H1 (cell line): ENCODE data around the gene CYGB. TPM values are rescaled to one million over a fixed set of nuclear protein-coding genes. Genes with fewer than 3 reads are reported as not detected.

ENCODE experiments used
- CTCF ChIA-PET: fragments of 300-600 bp; sonication (Branson Sonifier 250); formaldehyde crosslinking; loops from one replicate; lab custom pipeline; 2021; ENCODE audit not compliant: partially characterized antibody; lab: Charles Lee
- POLR2A ChIA-PET: fragments of 300-600 bp; sonication (Branson Sonifier 250); formaldehyde crosslinking; loops from one replicate; lab custom pipeline; 2021; ENCODE audit warnings: inconsistent platforms; ENCODE audit not compliant: partially characterized antibody; lab: Charles Lee
- DNase-seq, 2 experiments: peaks; one replicate each; pipeline versions ENCODE4 v3.0.0 to v3.0.0-alpha.2; 2010 to 2022; ENCODE audit warnings: low spot score in 2 of 2, low read depth in 1 of 2, mixed read lengths in 1 of 2
- FAIRE-seq: peaks from 2 replicates; lab custom pipeline; 2011; peaks lifted over from hg19 to GRCh38; lab: Jason Lieb, UNC
- H2AFZ ChIP-seq: 2 replicates; pipeline ENCODE4 v1.8.1; 2012; ENCODE audit warnings: low read length, inconsistent platforms
- H2AK5ac ChIP-seq: 2 replicates; pipeline ENCODE4 v1.6.1; 2013; ENCODE audit warnings: low read depth, low read length
- H2BK120ac ChIP-seq: replicated peaks from 2 replicates; pipeline ENCODE3; 2013; ENCODE audit warnings: low read depth, low read length, inconsistent platforms
- H2BK12ac ChIP-seq: 2 replicates; pipeline ENCODE4 v1.6.1; 2013; ENCODE audit warnings: low read depth, low read length
- H2BK15ac ChIP-seq: 2 replicates; pipeline ENCODE4 v1.6.1; 2013; ENCODE audit warnings: low read length
- H2BK20ac ChIP-seq: 2 replicates; pipeline ENCODE4 v1.6.1; 2013; ENCODE audit warnings: low read length
- H2BK5ac ChIP-seq: 2 replicates; pipeline ENCODE4 v1.6.1; 2013; ENCODE audit warnings: low read depth, low read length
- H3K14ac ChIP-seq: 2 replicates; pipeline ENCODE4 v1.6.1; 2013; ENCODE audit warnings: inconsistent platforms; ENCODE audit not compliant: insufficient read length
- H3K18ac ChIP-seq: 2 replicates; pipeline ENCODE4 v1.6.1; 2013; ENCODE audit warnings: low read length; ENCODE audit errors: extremely low read depth
- H3K23ac ChIP-seq: 2 replicates; pipeline ENCODE4 v1.6.1; 2013; ENCODE audit warnings: inconsistent platforms; ENCODE audit not compliant: insufficient read length
- H3K23me2 ChIP-seq: 2 replicates; pipeline ENCODE4 v1.6.1; 2013; ENCODE audit warnings: low read depth, low read length
- H3K27ac ChIP-seq: 2 replicates; pipeline ENCODE4 v1.6.1; 2011; ENCODE audit warnings: low read depth, low read length, inconsistent platforms
- H3K27me3 ChIP-seq, 4 experiments: replicated peaks in 1 of 4; 1 replicate in 1 of 4; 2 replicates in 3 of 4; pipeline versions ENCODE4 v1.6.1 to v1.8.1; 2011 to 2013; ENCODE audit warnings: low read length in 3 of 4, mild to moderate bottlenecking in 3 of 4, inconsistent platforms in 2 of 4, mixed read lengths in 2 of 4, moderate library complexity in 1 of 4; ENCODE audit not compliant: control insufficient read depth in 3 of 4, insufficient read depth in 3 of 4; ENCODE audit errors: extremely low read depth in 1 of 4
- H3K36me3 ChIP-seq, 4 experiments: 2 replicates each; pipeline versions ENCODE4 v1.6.1 to v1.8.1; 2011 to 2013; ENCODE audit warnings: mild to moderate bottlenecking in 4 of 4, low read length in 3 of 4, moderate library complexity in 2 of 4, control low read depth in 1 of 4, inconsistent platforms in 1 of 4; ENCODE audit not compliant: insufficient read depth in 4 of 4, control insufficient read depth in 2 of 4
- H3K4ac ChIP-seq: replicated peaks from 2 replicates; pipeline ENCODE3; 2013; ENCODE audit warnings: low read length, low read depth, mixed read lengths, inconsistent platforms; ENCODE audit not compliant: insufficient read length
- H3K4me1 ChIP-seq, 4 experiments: replicated peaks in 1 of 4; 1 replicate in 1 of 4; 2 replicates in 3 of 4; pipeline versions ENCODE4 v1.6.1 to v1.8.1; 2011 to 2013; ENCODE audit warnings: low read length in 3 of 4, inconsistent platforms in 2 of 4, mixed read lengths in 1 of 4; ENCODE audit not compliant: insufficient read depth in 4 of 4, control insufficient read depth in 3 of 4
- H3K4me2 ChIP-seq, 2 experiments: 2 replicates each; pipeline versions ENCODE4 v1.6.1 to v1.8.1; 2011 to 2013; ENCODE audit warnings: low read depth in 2 of 2, low read length in 2 of 2, control low read depth in 1 of 2, inconsistent platforms in 1 of 2, mild to moderate bottlenecking in 1 of 2; ENCODE audit not compliant: insufficient read depth in 1 of 2
- H3K4me3 ChIP-seq, 4 experiments: fragments of 200-600, 300-600 bp in 1 of 4; sonication (generic), shearing (Covaris generic), sonication (Bioruptor Twin) in 1 of 4; 2 replicates each; pipeline versions ENCODE4 v1.5.1 to v1.8.1; 2011 to 2016; ENCODE audit warnings: low read length in 4 of 4, low read depth in 3 of 4, control low read depth in 2 of 4, inconsistent platforms in 2 of 4, mild to moderate bottlenecking in 2 of 4, mixed read lengths in 1 of 4, moderate library complexity in 1 of 4; ENCODE audit not compliant: insufficient read depth in 2 of 4; ENCODE audit errors: extremely low read depth in 1 of 4
- H3K56ac ChIP-seq: replicated peaks from 2 replicates; pipeline ENCODE3; 2013; ENCODE audit warnings: low read depth, mild to moderate bottlenecking, mixed read lengths, low read length, inconsistent platforms; ENCODE audit not compliant: insufficient read length
- H3K79me1 ChIP-seq: 2 replicates; pipeline ENCODE4 v1.6.1; 2013; ENCODE audit warnings: low read depth, low read length, control low read depth
- H3K79me2 ChIP-seq, 2 experiments: 2 replicates each; pipeline versions ENCODE4 v1.6.1 to v1.8.1; 2012 to 2013; ENCODE audit warnings: low read length in 2 of 2, mild to moderate bottlenecking in 2 of 2, inconsistent platforms in 1 of 2; ENCODE audit not compliant: insufficient read depth in 2 of 2, control insufficient read depth in 1 of 2
- H3K9ac ChIP-seq, 4 experiments: replicated peaks in 1 of 4; 1 replicate in 1 of 4; 2 replicates in 3 of 4; pipeline versions ENCODE4 v1.6.1 to v1.8.1; 2011 to 2013; ENCODE audit warnings: low read depth in 3 of 4, low read length in 3 of 4, control low read depth in 2 of 4, mild to moderate bottlenecking in 2 of 4, moderate library complexity in 2 of 4, inconsistent platforms in 1 of 4; ENCODE audit errors: extremely low read depth in 1 of 4
- H3K9me3 ChIP-seq, 2 experiments: 2 replicates each; pipeline versions ENCODE4 v1.6.1 to v1.8.1; 2012 to 2013; ENCODE audit warnings: mild to moderate bottlenecking in 2 of 2, moderate library complexity in 2 of 2, control low read depth in 1 of 2, inconsistent platforms in 1 of 2, low read depth in 1 of 2, low read length in 1 of 2, mixed read lengths in 1 of 2; ENCODE audit not compliant: insufficient read depth in 2 of 2
- H4K20me1 ChIP-seq, 2 experiments: replicated peaks in 1 of 2; 2 replicates each; pipeline versions ENCODE3 to v1.8.1; 2011 to 2013; ENCODE audit warnings: inconsistent platforms in 2 of 2, low read length in 2 of 2, mild to moderate bottlenecking in 1 of 2; ENCODE audit not compliant: insufficient read depth in 2 of 2, control insufficient read depth in 1 of 2
- H4K5ac ChIP-seq: 2 replicates; pipeline ENCODE4 v1.6.1; 2013; ENCODE audit warnings: low read length, low read depth, mixed read lengths, inconsistent platforms; ENCODE audit not compliant: insufficient read length
- H4K8ac ChIP-seq: 2 replicates; pipeline ENCODE4 v1.8.0; 2013; ENCODE audit warnings: mild to moderate bottlenecking, moderate library complexity, low read length, inconsistent platforms; ENCODE audit not compliant: insufficient read depth; ENCODE audit errors: extremely low read depth
- H4K91ac ChIP-seq: replicated peaks from 2 replicates; pipeline ENCODE3; 2013; ENCODE audit warnings: low read length, mixed read lengths, inconsistent platforms; ENCODE audit not compliant: insufficient read length
- CEBPB ChIP-seq: IDR thresholded peaks from 2 replicates; pipeline ENCODE4 v1.6.1; 2012; ENCODE audit warnings: low read depth, low read length
- WGBS, 2 experiments: shearing (Covaris generic) in 1 of 2; methylation state at CpG; one replicate each; pipeline versions ENCODE4 v1.1.6 to v1.1.7; 2013 to 2015; ENCODE audit warnings: low lambda C conversion rate in 2 of 2, mixed read lengths in 2 of 2, inconsistent platforms in 1 of 2, low coverage in 1 of 2, missing lambda C conversion rate in 1 of 2; ENCODE audit not compliant: insufficient replicate concordance in 2 of 2, insufficient coverage in 1 of 2, insufficient read length in 1 of 2; ENCODE audit errors: extremely low coverage in 1 of 2, missing lambda C conversion rate in 1 of 2; 5-methylcytosine and 5-hydroxymethylcytosine counted together
- polyA plus RNA-seq, 7 experiments: library from polyadenylated mRNA; depleted of rRNA in 3 of 7; stranded (reverse) in 5 of 7; unstranded in 2 of 7; fragments of >200 nt in 5 of 7; fragments of 200-250 nt in 2 of 7; gene quantifications; 1 replicate in 5 of 7; 2 replicates in 1 of 7; 4 replicates in 1 of 7; pipeline versions ENCODE4 v1.2.1 to v1.2.3, GENCODE V29; 2011 to 2013; ENCODE audit warnings: missing spikeins in 2 of 7, mixed read lengths in 2 of 7
- total RNA-seq: library from RNA; stranded (reverse); fragmentation: NEBNext Ultra II Directional; extraction: Animal tissue kit (Norgen Biotek cat#: 25700); gene quantifications from 2 replicates; pipeline ENCODE4 v1.2.1, GENCODE V29; 2021
- TF ChIP-seq, protein P1 (sequence below): IDR thresholded peaks from 2 replicates; pipeline ENCODE4 v1.6.1; 2011; ENCODE audit warnings: low read depth, mild to moderate bottlenecking, low read length; ENCODE audit not compliant: insufficient read depth

CYGB gene
- total and polyA plus RNA-seq, 2 of the 8 experiments (the other 6 are each of a cell fraction or from before 2014, with no cell fraction given): 2.7 to 3.7 TPM

DNA sequence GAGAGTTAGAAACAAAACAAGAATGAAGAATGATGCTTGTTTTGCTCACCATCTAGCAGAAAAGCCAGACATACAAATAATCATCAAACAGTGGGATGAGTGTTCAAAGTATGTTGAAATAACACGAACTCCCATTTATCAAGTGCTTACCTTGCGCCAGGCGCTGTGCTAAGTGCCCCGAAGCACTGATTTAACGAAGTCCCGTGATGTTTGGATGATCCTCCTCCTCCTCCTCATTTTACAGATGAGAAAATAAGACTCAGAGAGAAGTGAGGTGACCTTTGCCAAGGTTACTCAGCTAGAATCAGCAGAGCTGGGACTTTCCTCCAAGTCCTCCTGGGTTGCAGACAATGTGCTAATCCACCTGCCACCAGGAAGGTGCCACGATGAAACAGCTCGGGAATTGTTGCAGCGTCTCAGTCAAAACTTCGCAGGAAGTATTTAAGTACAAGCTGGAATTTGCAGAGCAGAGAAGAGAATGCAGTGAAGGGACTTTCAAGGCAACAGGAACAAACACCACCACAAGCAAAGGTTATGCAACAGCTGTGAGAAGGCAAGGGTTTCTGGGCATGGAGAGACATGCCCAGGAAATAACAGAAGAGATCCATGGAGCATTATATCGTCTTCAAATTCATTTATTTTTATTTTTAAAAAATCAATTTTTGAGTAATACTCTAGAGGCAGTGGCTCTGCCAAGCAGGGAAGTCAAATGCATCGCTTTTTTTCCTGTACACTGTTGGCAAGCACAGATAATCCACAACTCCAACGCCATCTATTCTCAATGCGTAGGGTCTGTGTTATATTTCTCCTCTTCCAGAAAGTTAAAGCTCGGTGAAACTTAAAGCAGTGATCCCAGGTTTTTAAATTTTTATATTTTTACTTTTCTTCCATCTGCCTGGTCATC lies 13.5 kb upstream of the CYGB start:
- Histone ChIP-seq H2AFZ (no peak overlapping the region), H3K56ac (no peak overlapping the region), H2BK15ac (no peak overlapping the region)
- DNase-seq: no peak
- TF ChIP-seq, protein P1, sequence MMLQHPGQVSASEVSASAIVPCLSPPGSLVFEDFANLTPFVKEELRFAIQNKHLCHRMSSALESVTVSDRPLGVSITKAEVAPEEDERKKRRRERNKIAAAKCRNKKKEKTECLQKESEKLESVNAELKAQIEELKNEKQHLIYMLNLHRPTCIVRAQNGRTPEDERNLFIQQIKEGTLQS: no peak
- TF ChIP-seq CEBPB: peak; percentile 75; the same call in 1 of the 2 replicates
- TF ChIP-seq, all 59 proteins: peak for 1
- no peak for FAIRE-seq
- H4K91ac ChIP-seq: peak overlapping the region; percentile 47
- no peaks in the 10 kb centered on the region for H3K79me1 ChIP-seq
- H3K9ac ChIP-seq: no peak overlapping the region
- peak overlapping the region; percentile 26 for H2BK120ac ChIP-seq
- H3K4ac ChIP-seq: no peak overlapping the region
- no peak overlapping the region for H2BK20ac ChIP-seq
- H4K20me1 ChIP-seq: peaks cover 0 to 7% of the 10 kb centered on the region in 2 experiments
- POLR2A ChIA-PET: interaction anchor here (0.8 to 1.8 kb wide), 6 partner anchors 9 to 72 kb away, joined by 3 to 6 read pairs (median 4); no protein-coding TSS in a partner anchor
- H3K27ac ChIP-seq: no peak overlapping the region
- peaks cover 0 to 18% (median 5%) of the 10 kb centered on the region in 4 experiments; a peak in 5 of 7 replicates for H3K4me1 ChIP-seq
- no peak overlapping the region for H2BK12ac ChIP-seq
- H3K9me3 ChIP-seq: no peaks in the 10 kb centered on the region
- no peak overlapping the region for H3K4me3 ChIP-seq
- CTCF ChIA-PET: interaction anchor here (0.6 to 5.2 kb wide), 15 partner anchors 10 to 143 kb away, joined by 3 to 39 read pairs (median 4); partner anchors contain the start of gene PRCD
- no peak overlapping the region for H4K8ac ChIP-seq
- H3K18ac ChIP-seq: no peak overlapping the region
- H3K27me3 ChIP-seq: no peaks in the 10 kb centered on the region
- WGBS, 2 experiments: 83% methylated on average over 15 of the region's 15 CpGs; no CpG with 5 or more reads in 1 of the 2 experiments
- peaks cover 6% of the 10 kb centered on the region; the same call in 1 of the 2 replicates for H3K23me2 ChIP-seq
- H4K5ac ChIP-seq: no peak overlapping the region
- H2BK5ac ChIP-seq: no peak overlapping the region; the same call in 1 of the 2 replicates
- no peak overlapping the region for H3K23ac ChIP-seq
- H2AK5ac ChIP-seq: no peak overlapping the region
- H3K36me3 ChIP-seq: no peaks in the 10 kb centered on the region
- no peak overlapping the region for H3K4me2 ChIP-seq
- H3K14ac ChIP-seq: no peak overlapping the region
- H3K79me2 ChIP-seq: no peaks in the 10 kb centered on the region; a peak in 1 of 4 replicates
